Measurements from ENCODE around the gene RRAGC.

Gene RRAGC

DNA sequence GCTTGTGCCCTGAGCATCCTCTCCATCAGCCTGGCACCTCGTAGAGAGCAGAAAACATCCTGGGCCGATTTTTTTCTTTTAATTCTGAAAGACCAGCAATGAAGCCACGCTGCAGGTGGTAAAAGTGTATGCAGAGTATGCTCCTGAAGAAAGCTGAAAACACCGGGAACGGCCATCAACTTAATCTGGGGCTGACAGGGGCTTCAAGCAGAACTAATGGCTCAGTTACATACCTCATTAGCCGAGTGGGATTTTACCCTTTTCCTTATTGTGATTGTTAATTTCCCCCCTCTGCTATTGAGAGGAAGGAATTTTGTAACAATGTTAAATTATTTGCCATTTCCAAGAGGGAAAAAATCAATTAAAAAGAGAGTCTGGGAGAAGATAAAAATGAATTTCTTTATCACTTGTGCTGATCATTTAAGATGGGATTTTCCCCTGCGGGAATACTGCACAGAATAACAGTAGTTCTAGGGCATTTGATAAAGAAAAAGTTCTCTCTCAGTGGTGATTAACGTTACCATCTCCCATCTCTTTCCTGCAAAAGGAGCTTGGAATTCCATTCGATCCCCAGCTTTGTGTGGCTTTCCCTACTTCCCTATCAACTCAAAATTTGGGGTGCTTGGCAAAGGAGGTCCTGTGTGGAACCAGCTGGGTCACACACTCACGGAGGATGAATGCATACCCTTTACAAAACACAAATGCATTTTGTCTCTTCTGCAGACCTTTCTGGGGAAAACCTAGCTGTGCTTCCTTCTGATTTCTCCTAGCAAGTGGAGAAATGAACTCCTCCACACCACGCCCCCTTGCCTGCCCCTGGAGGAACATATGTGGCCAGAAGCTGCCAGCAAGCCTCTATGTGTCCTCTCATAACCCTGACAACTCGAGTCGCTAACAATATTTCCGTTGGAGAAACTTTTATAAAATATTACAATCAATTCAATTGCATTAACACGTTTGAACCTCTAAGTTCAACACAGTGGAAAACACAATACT is 70.9 kb downstream of the RRAGC start:
- no peak overlapping the region for H3K4me3 ChIP-seq (ENCODE audit: severe bottlenecking)
- DNase-seq (ENCODE audit: low spot score) (no peak), ATAC-seq (ENCODE audit: low read depth) (no peak)
- H3K36me3 ChIP-seq (ENCODE audit: low read depth): no peaks in the 10 kb centered on the region
- H3K9me3 ChIP-seq (ENCODE audit: severe bottlenecking): peaks cover 2% of the 10 kb centered on the region
- H3K27ac ChIP-seq (ENCODE audit: poor library complexity, severe bottlenecking): no peak overlapping the region
- H3K4me1 ChIP-seq (ENCODE audit: insufficient read depth, poor library complexity, severe bottlenecking): no peaks in the 10 kb centered on the region
- TF ChIP-seq, protein P1, sequence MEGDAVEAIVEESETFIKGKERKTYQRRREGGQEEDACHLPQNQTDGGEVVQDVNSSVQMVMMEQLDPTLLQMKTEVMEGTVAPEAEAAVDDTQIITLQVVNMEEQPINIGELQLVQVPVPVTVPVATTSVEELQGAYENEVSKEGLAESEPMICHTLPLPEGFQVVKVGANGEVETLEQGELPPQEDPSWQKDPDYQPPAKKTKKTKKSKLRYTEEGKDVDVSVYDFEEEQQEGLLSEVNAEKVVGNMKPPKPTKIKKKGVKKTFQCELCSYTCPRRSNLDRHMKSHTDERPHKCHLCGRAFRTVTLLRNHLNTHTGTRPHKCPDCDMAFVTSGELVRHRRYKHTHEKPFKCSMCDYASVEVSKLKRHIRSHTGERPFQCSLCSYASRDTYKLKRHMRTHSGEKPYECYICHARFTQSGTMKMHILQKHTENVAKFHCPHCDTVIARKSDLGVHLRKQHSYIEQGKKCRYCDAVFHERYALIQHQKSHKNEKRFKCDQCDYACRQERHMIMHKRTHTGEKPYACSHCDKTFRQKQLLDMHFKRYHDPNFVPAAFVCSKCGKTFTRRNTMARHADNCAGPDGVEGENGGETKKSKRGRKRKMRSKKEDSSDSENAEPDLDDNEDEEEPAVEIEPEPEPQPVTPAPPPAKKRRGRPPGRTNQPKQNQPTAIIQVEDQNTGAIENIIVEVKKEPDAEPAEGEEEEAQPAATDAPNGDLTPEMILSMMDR (IDR thresholded peaks at IDR 0.05; ENCODE audit: poor library complexity, severe bottlenecking): no peak
- peaks cover 38% of the 10 kb centered on the region for H3K27me3 ChIP-seq (ENCODE audit: insufficient read depth, poor library complexity, severe bottlenecking)

All from RWPE2 (cell line).